Measurements from ENCODE around the gene PLA2G4C.
"Not testable (repeated sequence)": the region's sequence is repeated elsewhere in the genome, so short reads cannot be mapped to it uniquely, and the experiment has no call there.

PLA2G4C gene

GRCh38 chr19:48111280-48111679 is 663 bp upstream of the PLA2G4C start:
- no peak for DNase-seq (ENCODE audit: low read depth)

- no peak for DNase-seq (ENCODE audit: low read depth)
Observed at GRCh38 chr19:48108997-48109782, 1.4 kb downstream of the PLA2G4C start.

- DNase-seq (ENCODE audit: low read depth): no peak
Observed at GRCh38 chr19:48103922-48104321, 6.7 kb downstream of the PLA2G4C start.

GRCh38 chr19:48102870-48103751 is 7.5 kb downstream of the PLA2G4C start:
- DNase-seq (ENCODE audit: low read depth): no peak

- DNase-seq (ENCODE audit: low read depth): no peak
Observed at GRCh38 chr19:48095612-48096175, 14.9 kb downstream of the PLA2G4C start.

GRCh38 chr19:48094855-48095203 is 15.8 kb downstream of the PLA2G4C start:
- no peak for DNase-seq (ENCODE audit: low read depth)

- no peak for DNase-seq (ENCODE audit: low read depth)
Observed at GRCh38 chr19:48094129-48094854, 16.3 kb downstream of the PLA2G4C start.

GRCh38 chr19:48091111-48091718 is 19.4 kb downstream of the PLA2G4C start:
- DNase-seq (ENCODE audit: low read depth): peak; percentile 96

GRCh38 chr19:48090281-48090802 is 20.3 kb downstream of the PLA2G4C start:
- DNase-seq (ENCODE audit: low read depth): peak; percentile 82

- not testable (repeated sequence) for DNase-seq (ENCODE audit: low read depth)
Observed at GRCh38 chr19:48088991-48089390, 21.6 kb downstream of the PLA2G4C start.

GRCh38 chr19:48085904-48086864 is 24.4 kb downstream of the PLA2G4C start:
- no peak for DNase-seq (ENCODE audit: low read depth)

- DNase-seq (ENCODE audit: low read depth): no peak
Observed at GRCh38 chr19:48085076-48085475, 25.5 kb downstream of the PLA2G4C start.

GRCh38 chr19:48081106-48081505 is 29.5 kb downstream of the PLA2G4C start:
- DNase-seq (ENCODE audit: low read depth): no peak

GRCh38 chr19:48070177-48070769 is 40.3 kb downstream of the PLA2G4C start:
- not testable (repeated sequence) for DNase-seq (ENCODE audit: low read depth)

- no peak for DNase-seq (ENCODE audit: low read depth)
Observed at GRCh38 chr19:48069435-48069834, 41.2 kb downstream of the PLA2G4C start.

GRCh38 chr19:48064509-48064908 is 46.1 kb downstream of the PLA2G4C start:
- DNase-seq (ENCODE audit: low read depth): no peak

- no peak for DNase-seq (ENCODE audit: low read depth)
Observed at GRCh38 chr19:48061401-48062344, 48.9 kb downstream of the PLA2G4C start.

- DNase-seq (ENCODE audit: low read depth): no peak
Observed at GRCh38 chr19:48060381-48060780, 50.2 kb downstream of the PLA2G4C start.

GRCh38 chr19:48059331-48059730 is 51.3 kb downstream of the PLA2G4C start:
- DNase-seq (ENCODE audit: low read depth): no peak
